OCI-LY3 (cell line): ENCODE measurements around the gene PRPSAP1.

Source experiments
- EZH2phosphoT487 ChIP-seq: fragments of 200-600 bp; shearing (Covaris generic); IDR thresholded peaks from 2 replicates; pipeline ENCODE4 v1.6.1; 2018; ENCODE audit warnings: antibody characterized with exemption, mixed run types, low read depth
- TF ChIP-seq, protein P1 (sequence below): fragments of 200-600, 300-600 bp; sonication (generic); IDR thresholded peaks from 2 replicates; pipeline ENCODE4 v1.5.1; 2014; ENCODE audit warnings: antibody characterized with exemption, low read length, low read depth

DNA sequence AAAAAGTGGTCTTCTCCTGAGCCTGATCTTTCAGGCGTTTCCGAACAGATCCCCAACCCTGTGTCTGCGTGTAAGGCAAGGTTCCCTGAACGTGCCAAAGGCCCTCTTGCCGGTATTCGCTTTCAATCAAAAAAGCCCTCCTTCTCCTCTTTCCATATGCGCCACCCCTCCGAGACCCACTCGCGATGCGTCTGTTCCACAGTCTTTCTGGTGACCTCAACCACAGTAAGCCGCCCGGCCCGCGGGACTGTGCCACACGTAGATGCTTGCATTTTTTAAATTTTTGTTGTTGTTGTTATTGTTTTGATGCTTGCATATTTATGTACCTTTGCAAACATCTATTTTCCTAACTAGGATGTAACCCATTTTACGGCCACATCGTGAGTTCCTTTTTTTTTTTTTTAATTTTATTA, 607 bp upstream of the PRPSAP1 start:
- TF ChIP-seq, protein P1, sequence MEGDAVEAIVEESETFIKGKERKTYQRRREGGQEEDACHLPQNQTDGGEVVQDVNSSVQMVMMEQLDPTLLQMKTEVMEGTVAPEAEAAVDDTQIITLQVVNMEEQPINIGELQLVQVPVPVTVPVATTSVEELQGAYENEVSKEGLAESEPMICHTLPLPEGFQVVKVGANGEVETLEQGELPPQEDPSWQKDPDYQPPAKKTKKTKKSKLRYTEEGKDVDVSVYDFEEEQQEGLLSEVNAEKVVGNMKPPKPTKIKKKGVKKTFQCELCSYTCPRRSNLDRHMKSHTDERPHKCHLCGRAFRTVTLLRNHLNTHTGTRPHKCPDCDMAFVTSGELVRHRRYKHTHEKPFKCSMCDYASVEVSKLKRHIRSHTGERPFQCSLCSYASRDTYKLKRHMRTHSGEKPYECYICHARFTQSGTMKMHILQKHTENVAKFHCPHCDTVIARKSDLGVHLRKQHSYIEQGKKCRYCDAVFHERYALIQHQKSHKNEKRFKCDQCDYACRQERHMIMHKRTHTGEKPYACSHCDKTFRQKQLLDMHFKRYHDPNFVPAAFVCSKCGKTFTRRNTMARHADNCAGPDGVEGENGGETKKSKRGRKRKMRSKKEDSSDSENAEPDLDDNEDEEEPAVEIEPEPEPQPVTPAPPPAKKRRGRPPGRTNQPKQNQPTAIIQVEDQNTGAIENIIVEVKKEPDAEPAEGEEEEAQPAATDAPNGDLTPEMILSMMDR, result no peak
- no peak for TF ChIP-seq EZH2phosphoT487
